ENCODE measurements around the gene MTCL1. TPM values are rescaled to one million over a fixed set of nuclear protein-coding genes. Genes with fewer than 3 reads are reported as not detected.

The MTCL1 gene
- total RNA-seq (2022; extraction: Qiagen RNA extraction; ENCODE audit: low read depth) = 50.9 to 71.6 TPM (median 65.9 TPM) in 5 replicates

DNA sequence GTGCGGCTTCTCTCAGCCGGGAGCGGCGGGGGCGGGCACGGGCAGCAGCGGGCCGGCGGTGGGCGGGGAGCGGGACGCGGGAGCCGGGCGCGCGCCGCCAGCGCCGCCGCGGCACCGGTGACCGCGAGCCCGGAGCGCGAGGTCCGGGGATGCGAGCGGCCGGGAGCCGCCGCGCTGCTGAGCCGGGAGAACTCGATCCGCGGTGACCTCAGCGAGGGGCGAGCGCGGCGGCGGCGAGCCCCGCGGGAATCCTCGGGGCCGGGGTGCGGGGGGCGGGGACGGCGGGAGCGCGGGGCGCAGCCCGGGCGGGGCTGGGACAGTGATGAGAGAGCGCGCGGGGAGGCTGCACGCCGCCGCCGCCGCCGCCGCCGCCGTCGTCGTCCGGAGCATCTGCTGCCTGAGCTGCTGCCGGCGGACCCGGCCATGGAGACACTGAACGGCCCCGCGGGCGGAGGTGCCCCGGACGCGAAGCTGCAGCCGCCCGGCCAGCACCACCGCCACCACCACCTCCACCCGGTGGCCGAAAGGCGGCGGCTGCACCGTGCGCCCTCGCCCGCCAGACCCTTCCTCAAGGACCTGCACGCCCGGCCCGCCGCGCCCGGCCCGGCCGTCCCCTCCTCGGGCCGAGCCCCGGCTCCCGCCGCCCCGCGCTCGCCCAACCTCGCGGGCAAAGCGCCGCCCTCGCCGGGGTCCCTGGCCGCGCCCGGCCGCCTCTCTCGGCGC, at the start of gene MTCL1:
Gene MTCL1 (plus strand): TSS at position 319 of the 723 bp plus-strand sequence. CDS start 105 bp downstream, at position 424.

Other genes with a start within 250 kb of the MTCL1 start
- 19.8 to 33.6 TPM (median 29.8 TPM) in 5 replicates for gene RAB12, start 96.1 kb upstream of the MTCL1 start, total RNA-seq (2022; extraction: Qiagen RNA extraction; ENCODE audit: low read depth)